ENCODE data around the gene ALOX5AP. TPM values are rescaled to one million over a fixed set of nuclear protein-coding genes. Genes with fewer than 3 reads are reported as not detected.
A peak's percentile ranks its signal among the peaks of the same experiment; 100 is the strongest.

Gene ALOX5AP
- total and polyA plus RNA-seq, 7 experiments from 2014 or later: 22.1 to 198 (median 46.9) TPM

GRCh38 chr13:30752201-30752797 lies 17.0 kb downstream of the ALOX5AP start:
- DNase-seq (no peak), ATAC-seq (no peak)
- intact Hi-C loops (cut with micrococcal nuclease): no loop called here
- H3K27me3 Mint-ChIP-seq: no peaks in the 10 kb centered on the region
- no peak overlapping the region for H3K4me3 ChIP-seq (ENCODE audit: low read length)
- H3K36me3 Mint-ChIP-seq: peaks cover 17 to 68% (median 39%) of the 10 kb centered on the region in 5 donors
- H3K27ac Mint-ChIP-seq: peak overlapping the region in 2 of 9 donors; percentile 21 to 54
- peaks cover 0 to 8% (median 0%) of the 10 kb centered on the region in 11 donors for H3K9me3 Mint-ChIP-seq
- H3K9me3 ChIP-seq (ENCODE audit: control insufficient read depth in 2 of 3, low read length in 3 of 3): no peaks in the 10 kb centered on the region
- H3K4me1 Mint-ChIP-seq: peaks cover 8 to 29% (median 15%) of the 10 kb centered on the region in 7 donors
- ChIA-PET POLR2A (no interaction called here), CTCF (interaction anchor here (0.6 kb wide), 1 partner anchor 342 kb away, joined by 3 read pairs; no protein-coding TSS in a partner anchor)
- H3K36me3 ChIP-seq (ENCODE audit: control insufficient read depth in 2 of 3, insufficient read depth in 3 of 3, low read length in 3 of 3): peaks cover 7 to 27% (median 20%) of the 10 kb centered on the region in 3 experiments
- no peaks in the 10 kb centered on the region for H3K27me3 ChIP-seq (ENCODE audit: control insufficient read depth in 2 of 2, insufficient read depth in 2 of 2, low read length in 2 of 2)
- H3K27ac ChIP-seq (ENCODE audit: low read depth, low read length): no peak overlapping the region
- no peaks in the 10 kb centered on the region for H3K4me1 ChIP-seq (ENCODE audit: control insufficient read depth in 2 of 2, insufficient read depth in 2 of 2, low read length in 2 of 2)
- H3K4me3 Mint-ChIP-seq: no peak overlapping the region

- peak overlapping the region in 7 of 9 donors; percentile 4 to 82 (median 44) for H3K27ac Mint-ChIP-seq
- CTCF ChIA-PET: interaction anchor here (0.6 kb wide), 1 partner anchor 343 kb away, joined by 3 read pairs; no protein-coding TSS in a partner anchor
- H3K4me1 Mint-ChIP-seq: peaks cover 8 to 29% (median 15%) of the 10 kb centered on the region in 7 donors
- H3K27me3 Mint-ChIP-seq: no peaks in the 10 kb centered on the region
- H3K4me3 Mint-ChIP-seq: peak overlapping the region in 5 of 10 donors; percentile 6 to 60 (median 30)
- Histone ChIP-seq H3K9me3 (ENCODE audit: control insufficient read depth in 2 of 3, low read length in 3 of 3) (no peaks in the 10 kb centered on the region), H3K4me1 (ENCODE audit: control insufficient read depth in 2 of 2, insufficient read depth in 2 of 2, low read length in 2 of 2) (no peaks in the 10 kb centered on the region), H3K27me3 (ENCODE audit: control insufficient read depth in 2 of 2, insufficient read depth in 2 of 2, low read length in 2 of 2) (no peaks in the 10 kb centered on the region), H3K27ac (ENCODE audit: low read depth, low read length) (no peak overlapping the region), H3K36me3 (ENCODE audit: control insufficient read depth in 2 of 3, insufficient read depth in 3 of 3, low read length in 3 of 3) (peaks cover 7 to 34% (median 20%) of the 10 kb centered on the region in 3 experiments), H3K4me3 (ENCODE audit: low read length) (no peak overlapping the region)
- peaks cover 0 to 8% (median 0%) of the 10 kb centered on the region in 11 donors for H3K9me3 Mint-ChIP-seq
- POLR2A ChIA-PET: no interaction called here
- ATAC-seq (peak; percentile 40), DNase-seq (peak in 3 of 9 donors; percentile 16 to 39 (median 29))
- peaks cover 17 to 74% (median 45%) of the 10 kb centered on the region in 5 donors for H3K36me3 Mint-ChIP-seq
- intact Hi-C loops (cut with micrococcal nuclease): no loop called here
These were observed 17.8 kb downstream of the ALOX5AP start for GRCh38 chr13:30753030-30753616.

GRCh38 chr13:30755678-30756077 lies 20.3 kb downstream of the ALOX5AP start:
- H3K4me1 ChIP-seq (ENCODE audit: control insufficient read depth in 2 of 2, insufficient read depth in 2 of 2, low read length in 2 of 2): no peaks in the 10 kb centered on the region
- POLR2A ChIA-PET: no interaction called here
- no peaks in the 10 kb centered on the region for H3K9me3 ChIP-seq (ENCODE audit: control insufficient read depth in 2 of 3, low read length in 3 of 3)
- ATAC-seq (no peak), DNase-seq (no peak)
- H3K9me3 Mint-ChIP-seq: peaks cover 0 to 3% (median 0%) of the 10 kb centered on the region in 11 donors
- no peak overlapping the region for H3K4me3 ChIP-seq (ENCODE audit: low read length)
- peaks cover 9 to 26% (median 15%) of the 10 kb centered on the region in 7 donors for H3K4me1 Mint-ChIP-seq
- no peaks in the 10 kb centered on the region for H3K27me3 Mint-ChIP-seq
- H3K36me3 Mint-ChIP-seq: peaks cover 12 to 69% (median 34%) of the 10 kb centered on the region in 5 donors
- no peaks in the 10 kb centered on the region for H3K27me3 ChIP-seq (ENCODE audit: control insufficient read depth in 2 of 2, insufficient read depth in 2 of 2, low read length in 2 of 2)
- CTCF ChIA-PET: interaction anchor here (0.6 kb wide), 1 partner anchor 986 kb away, joined by 3 read pairs; no protein-coding TSS in a partner anchor
- H3K27ac Mint-ChIP-seq: no peak overlapping the region
- H3K4me3 Mint-ChIP-seq: no peak overlapping the region
- intact Hi-C loops (cut with micrococcal nuclease): no loop called here
- H3K36me3 ChIP-seq (ENCODE audit: control insufficient read depth in 2 of 3, insufficient read depth in 3 of 3, low read length in 3 of 3): peaks cover 7 to 60% (median 11%) of the 10 kb centered on the region in 3 experiments
- no peak overlapping the region for H3K27ac ChIP-seq (ENCODE audit: low read depth, low read length)

GRCh38 chr13:30757026-30757742 lies 21.8 kb downstream of the ALOX5AP start:
- Histone ChIP-seq H3K4me1 (ENCODE audit: control insufficient read depth in 2 of 2, insufficient read depth in 2 of 2, low read length in 2 of 2) (no peaks in the 10 kb centered on the region), H3K27ac (ENCODE audit: low read depth, low read length) (no peak overlapping the region), H3K9me3 (ENCODE audit: control insufficient read depth in 2 of 3, low read length in 3 of 3) (no peaks in the 10 kb centered on the region), H3K36me3 (ENCODE audit: control insufficient read depth in 2 of 3, insufficient read depth in 3 of 3, low read length in 3 of 3) (peaks cover 7 to 60% (median 14%) of the 10 kb centered on the region in 3 experiments), H3K27me3 (ENCODE audit: control insufficient read depth in 2 of 2, insufficient read depth in 2 of 2, low read length in 2 of 2) (no peaks in the 10 kb centered on the region), H3K4me3 (ENCODE audit: low read length) (no peak overlapping the region)
- no peak for DNase-seq
- intact Hi-C loops (cut with micrococcal nuclease): no loop called here
- ChIA-PET CTCF (no interaction called here), POLR2A (no interaction called here)
- Mint-ChIP-seq H3K27ac (peak overlapping the region in 1 of 9 donors; percentile 46), H3K36me3 (peaks cover 4 to 64% (median 33%) of the 10 kb centered on the region in 5 donors), H3K4me1 (peaks cover 7 to 16% (median 11%) of the 10 kb centered on the region in 7 donors), H3K27me3 (no peaks in the 10 kb centered on the region), H3K4me3 (no peak overlapping the region), H3K9me3 (no peaks in the 10 kb centered on the region)
- ATAC-seq: no peak

- ATAC-seq (no peak), DNase-seq (no peak)
- Mint-ChIP-seq H3K4me3 (no peak overlapping the region), H3K27ac (peak overlapping the region in 1 of 9 donors; percentile 53), H3K36me3 (peaks cover 10 to 67% (median 38%) of the 10 kb centered on the region in 5 donors), H3K4me1 (peaks cover 0 to 13% (median 0%) of the 10 kb centered on the region in 7 donors), H3K9me3 (no peaks in the 10 kb centered on the region), H3K27me3 (no peaks in the 10 kb centered on the region)
- CTCF ChIA-PET: no interaction called here
- Histone ChIP-seq H3K9me3 (ENCODE audit: control insufficient read depth in 2 of 3, low read length in 3 of 3) (no peaks in the 10 kb centered on the region), H3K36me3 (ENCODE audit: control insufficient read depth in 2 of 3, insufficient read depth in 3 of 3, low read length in 3 of 3) (peaks cover 3 to 72% (median 14%) of the 10 kb centered on the region in 3 experiments), H3K27me3 (ENCODE audit: control insufficient read depth in 2 of 2, insufficient read depth in 2 of 2, low read length in 2 of 2) (no peaks in the 10 kb centered on the region), H3K4me3 (ENCODE audit: low read length) (no peak overlapping the region), H3K27ac (ENCODE audit: low read depth, low read length) (no peak overlapping the region), H3K4me1 (ENCODE audit: control insufficient read depth in 2 of 2, insufficient read depth in 2 of 2, low read length in 2 of 2) (no peaks in the 10 kb centered on the region)
- POLR2A ChIA-PET: no interaction called here
- intact Hi-C loops (cut with micrococcal nuclease): no loop called here
These were observed 24.4 kb downstream of the ALOX5AP start for GRCh38 chr13:30759748-30760147.

- intact Hi-C loops (cut with micrococcal nuclease): no loop called here
- Histone ChIP-seq H3K27ac (ENCODE audit: low read depth, low read length) (no peak overlapping the region), H3K9me3 (ENCODE audit: control insufficient read depth in 2 of 3, low read length in 3 of 3) (no peaks in the 10 kb centered on the region), H3K4me1 (ENCODE audit: control insufficient read depth in 2 of 2, insufficient read depth in 2 of 2, low read length in 2 of 2) (peaks cover 0 to 6% of the 10 kb centered on the region in 2 donors), H3K4me3 (ENCODE audit: low read length) (no peak overlapping the region), H3K36me3 (ENCODE audit: control insufficient read depth in 2 of 3, insufficient read depth in 3 of 3, low read length in 3 of 3) (peaks cover 0 to 62% (median 12%) of the 10 kb centered on the region in 3 experiments), H3K27me3 (ENCODE audit: control insufficient read depth in 2 of 2, insufficient read depth in 2 of 2, low read length in 2 of 2) (no peaks in the 10 kb centered on the region)
- Mint-ChIP-seq H3K4me3 (no peak overlapping the region), H3K4me1 (peaks cover 0 to 20% (median 0%) of the 10 kb centered on the region in 7 donors), H3K27me3 (no peaks in the 10 kb centered on the region), H3K9me3 (no peaks in the 10 kb centered on the region), H3K27ac (no peak overlapping the region), H3K36me3 (peaks cover 10 to 60% (median 42%) of the 10 kb centered on the region in 5 donors)
- POLR2A ChIA-PET: no interaction called here
- ATAC-seq: no peak
- no peak for DNase-seq
- CTCF ChIA-PET: no interaction called here
These were observed 27.3 kb downstream of the ALOX5AP start for GRCh38 chr13:30762643-30763042.
